Liver (tissue), 9 donors: ENCODE results near the gene DRGX. TPM values are rescaled to one million over a fixed set of nuclear protein-coding genes. Genes with fewer than 3 reads are reported as not detected.

Source experiments
- DNase-seq: peaks from one replicate; pipeline ENCODE4 v3.0.0-alpha.2; 2017; ENCODE audit warnings: low spot score
- H3K27ac ChIP-seq, 2 donors: one replicate each; pipeline ENCODE4 v1.7.0; 2013; ENCODE audit warnings: inconsistent platforms in 2 of 2, low read length in 2 of 2, control low read depth in 1 of 2, low read depth in 1 of 2, mild to moderate bottlenecking in 1 of 2
- H3K27me3 ChIP-seq, 4 donors: one replicate each; pipeline versions ENCODE4 v1.6.1 to v1.7.0; 2013; ENCODE audit warnings: low read length in 3 of 4, inconsistent platforms in 1 of 4, mild to moderate bottlenecking in 1 of 4, moderate library complexity in 1 of 4; ENCODE audit not compliant: control insufficient read depth in 4 of 4, insufficient read depth in 4 of 4
- H3K36me3 ChIP-seq, 4 donors: one replicate each; pipeline versions ENCODE4 v1.6.1 to v1.7.0; 2013; ENCODE audit warnings: low read length in 3 of 4, mild to moderate bottlenecking in 3 of 4, low read depth in 1 of 4, moderate library complexity in 1 of 4; ENCODE audit not compliant: control insufficient read depth in 4 of 4, insufficient read depth in 3 of 4
- H3K4me1 ChIP-seq, 4 donors: one replicate each; pipeline versions ENCODE4 v1.6.1 to v1.7.0; 2013; ENCODE audit warnings: low read length in 3 of 4, mild to moderate bottlenecking in 3 of 4, moderate library complexity in 1 of 4; ENCODE audit not compliant: control insufficient read depth in 4 of 4, insufficient read depth in 4 of 4
- H3K4me3 ChIP-seq, 3 donors: one replicate each; pipeline versions ENCODE4 v1.6.1 to v1.7.0; 2013; ENCODE audit warnings: low read length in 3 of 3, control low read depth in 1 of 3, low read depth in 1 of 3, mild to moderate bottlenecking in 1 of 3
- H3K9ac ChIP-seq, 2 donors: one replicate each; pipeline ENCODE4 v1.7.0; 2013; ENCODE audit warnings: low read length in 2 of 2, mild to moderate bottlenecking in 2 of 2, moderate library complexity in 2 of 2, control low read depth in 1 of 2, low read depth in 1 of 2
- H3K9me3 ChIP-seq, 4 donors: one replicate each; pipeline versions ENCODE4 v1.6.1 to v1.7.0; 2013; ENCODE audit warnings: low read length in 3 of 4; ENCODE audit not compliant: control insufficient read depth in 4 of 4
- ATF3 ChIP-seq: IDR thresholded peaks from 2 replicates; pipeline ENCODE4 v1.6.1; 2016; ENCODE audit warnings: antibody characterized with exemption
- EGR1 ChIP-seq, 2 donors: IDR thresholded peaks; 2 replicates each; pipeline ENCODE4 v1.6.1; 2016 to 2018; ENCODE audit warnings: antibody characterized with exemption in 2 of 2, low read depth in 2 of 2
- FOXA1 ChIP-seq: IDR thresholded peaks from 2 replicates; pipeline ENCODE4 v1.6.1; 2016; ENCODE audit warnings: antibody characterized with exemption
- GABPA ChIP-seq, 2 donors: IDR thresholded peaks in 1 of 2; conservative IDR thresholded peaks in 1 of 2; 2 replicates each; pipeline ENCODE4 v1.6.1; 2016; ENCODE audit warnings: antibody characterized with exemption in 2 of 2, mild to moderate bottlenecking in 1 of 2, moderate library complexity in 1 of 2
- HNF4G ChIP-seq: IDR thresholded peaks from 2 replicates; pipeline ENCODE4 v1.6.1; 2016; ENCODE audit warnings: antibody characterized with exemption
- NR2F2 ChIP-seq: IDR thresholded peaks from 2 replicates; pipeline ENCODE4 v1.6.1; 2016; ENCODE audit warnings: antibody characterized with exemption
- RAD21 ChIP-seq, 2 donors: IDR thresholded peaks; 2 replicates each; pipeline ENCODE4 v1.6.1; 2016; ENCODE audit warnings: antibody characterized with exemption in 2 of 2, mild to moderate bottlenecking in 2 of 2
- RXRA ChIP-seq, 2 donors: IDR thresholded peaks; 2 replicates each; pipeline ENCODE4 v1.6.1; 2017 to 2018; ENCODE audit warnings: antibody characterized with exemption in 2 of 2, mild to moderate bottlenecking in 1 of 2
- SP1 ChIP-seq: IDR thresholded peaks from 2 replicates; pipeline ENCODE4 v1.6.1; 2018; ENCODE audit warnings: antibody characterized with exemption, mild to moderate bottlenecking
- TAF1 ChIP-seq: conservative IDR thresholded peaks from 2 replicates; pipeline ENCODE4 v1.6.1; 2016; ENCODE audit warnings: antibody characterized with exemption, mild to moderate bottlenecking
- YY1 ChIP-seq: IDR thresholded peaks from 2 replicates; pipeline ENCODE4 v1.6.1; 2016; ENCODE audit warnings: antibody characterized with exemption, mild to moderate bottlenecking
- WGBS: extraction: QIAGEN DNeasy Blood & Tissue Kit; methylation state at CpG from one replicate; pipeline ENCODE4 v1.1.7; 2013; 5-methylcytosine and 5-hydroxymethylcytosine counted together
- polyA plus RNA-seq, 2 donors: library from polyadenylated mRNA; stranded (reverse) in 1 of 2; unstranded in 1 of 2; fragments of 200-250 nt in 1 of 2; fragments of >200 nt in 1 of 2; fragmentation: Nextera tagmentation in 1 of 2; extraction: Ambion mirVana in 1 of 2; gene quantifications; one replicate each; pipeline versions ENCODE4 v1.2.1 to v1.2.3, GENCODE V29; 2013 to 2015
- total RNA-seq, 2 donors: library from RNA; depleted of rRNA; stranded (reverse); fragments of >200 nt; gene quantifications; one replicate each; pipeline ENCODE4 v1.2.3, GENCODE V29; 2014
- TF ChIP-seq, protein P1 (sequence below): fragments of 150-350 bp; IDR thresholded peaks from 2 replicates; pipeline ENCODE4 v1.5.1; 2017; ENCODE audit warnings: improper control_type of control experiment, low read depth, low read length; ENCODE audit not compliant: missing input control
- TF ChIP-seq, protein P2 (sequence below): IDR thresholded peaks from 2 replicates; pipeline ENCODE4 v1.6.1; 2016; ENCODE audit warnings: antibody characterized with exemption, mild to moderate bottlenecking
- donor health status: healthy.
- donor health status: healthy.
- donor health status: healthy.
- donor health status: healthy.
- donor health status: healthy.

DRGX gene
- total and polyA plus RNA-seq, 4 donors: not detected

GRCh38 chr10:49353026-49353894 lies 42.6 kb downstream of the DRGX start:
- Histone ChIP-seq H3K4me3 (no peak overlapping the region), H3K9ac (no peak overlapping the region), H3K27ac (no peak overlapping the region), H3K4me1 (no peaks in the 10 kb centered on the region), H3K27me3 (no peaks in the 10 kb centered on the region), H3K9me3 (peaks cover 4 to 14% (median 10%) of the 10 kb centered on the region in 4 donors), H3K36me3 (no peaks in the 10 kb centered on the region)
- no peak for DNase-seq
- 75% methylated on average over 6 of the region's 6 CpGs for WGBS
- TF ChIP-seq YY1 (no peak), TAF1 (no peak), SP1 (no peak), EGR1 (IDR thresholded peaks at IDR 0.05; ENCODE audit: low read depth in 2 of 2) (no peak), RAD21 (IDR thresholded peaks at IDR 0.05) (no peak), HNF4G (no peak)
- TF ChIP-seq, protein P1, sequence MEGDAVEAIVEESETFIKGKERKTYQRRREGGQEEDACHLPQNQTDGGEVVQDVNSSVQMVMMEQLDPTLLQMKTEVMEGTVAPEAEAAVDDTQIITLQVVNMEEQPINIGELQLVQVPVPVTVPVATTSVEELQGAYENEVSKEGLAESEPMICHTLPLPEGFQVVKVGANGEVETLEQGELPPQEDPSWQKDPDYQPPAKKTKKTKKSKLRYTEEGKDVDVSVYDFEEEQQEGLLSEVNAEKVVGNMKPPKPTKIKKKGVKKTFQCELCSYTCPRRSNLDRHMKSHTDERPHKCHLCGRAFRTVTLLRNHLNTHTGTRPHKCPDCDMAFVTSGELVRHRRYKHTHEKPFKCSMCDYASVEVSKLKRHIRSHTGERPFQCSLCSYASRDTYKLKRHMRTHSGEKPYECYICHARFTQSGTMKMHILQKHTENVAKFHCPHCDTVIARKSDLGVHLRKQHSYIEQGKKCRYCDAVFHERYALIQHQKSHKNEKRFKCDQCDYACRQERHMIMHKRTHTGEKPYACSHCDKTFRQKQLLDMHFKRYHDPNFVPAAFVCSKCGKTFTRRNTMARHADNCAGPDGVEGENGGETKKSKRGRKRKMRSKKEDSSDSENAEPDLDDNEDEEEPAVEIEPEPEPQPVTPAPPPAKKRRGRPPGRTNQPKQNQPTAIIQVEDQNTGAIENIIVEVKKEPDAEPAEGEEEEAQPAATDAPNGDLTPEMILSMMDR: no peak

DNA sequence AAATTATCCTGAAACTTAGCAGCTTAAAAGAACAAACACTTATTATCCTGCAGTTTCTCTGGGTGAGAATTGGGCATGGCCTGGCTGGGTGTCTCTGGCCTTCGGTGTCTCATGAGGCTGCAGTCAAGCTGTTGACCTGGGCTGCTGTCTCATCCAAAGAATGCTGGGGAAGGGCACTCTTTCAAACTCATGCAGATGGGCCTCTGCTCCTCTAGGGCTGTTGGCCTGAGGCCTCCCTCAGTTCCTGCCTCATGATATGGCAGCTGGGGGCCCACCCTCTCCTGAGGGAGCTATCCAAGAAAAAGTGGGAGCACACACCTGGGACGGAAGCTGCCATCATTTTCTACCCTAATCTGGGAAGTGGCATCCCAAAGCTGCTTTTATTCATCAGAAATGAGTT lies 43.6 kb downstream of the DRGX start:
- Histone ChIP-seq H3K4me3 (no peak overlapping the region), H3K27me3 (no peaks in the 10 kb centered on the region), H3K36me3 (no peaks in the 10 kb centered on the region), H3K27ac (no peak overlapping the region), H3K9ac (no peak overlapping the region), H3K9me3 (peaks cover 2 to 14% (median 10%) of the 10 kb centered on the region in 4 donors), H3K4me1 (no peaks in the 10 kb centered on the region)
- 85% methylated on average over 2 of the region's 2 CpGs for WGBS
- TF ChIP-seq RAD21 (IDR thresholded peaks at IDR 0.05): no peak
- TF ChIP-seq SP1: no peak
- TF ChIP-seq RXRA (IDR thresholded peaks at IDR 0.05): no peak
- TF ChIP-seq, protein P2, sequence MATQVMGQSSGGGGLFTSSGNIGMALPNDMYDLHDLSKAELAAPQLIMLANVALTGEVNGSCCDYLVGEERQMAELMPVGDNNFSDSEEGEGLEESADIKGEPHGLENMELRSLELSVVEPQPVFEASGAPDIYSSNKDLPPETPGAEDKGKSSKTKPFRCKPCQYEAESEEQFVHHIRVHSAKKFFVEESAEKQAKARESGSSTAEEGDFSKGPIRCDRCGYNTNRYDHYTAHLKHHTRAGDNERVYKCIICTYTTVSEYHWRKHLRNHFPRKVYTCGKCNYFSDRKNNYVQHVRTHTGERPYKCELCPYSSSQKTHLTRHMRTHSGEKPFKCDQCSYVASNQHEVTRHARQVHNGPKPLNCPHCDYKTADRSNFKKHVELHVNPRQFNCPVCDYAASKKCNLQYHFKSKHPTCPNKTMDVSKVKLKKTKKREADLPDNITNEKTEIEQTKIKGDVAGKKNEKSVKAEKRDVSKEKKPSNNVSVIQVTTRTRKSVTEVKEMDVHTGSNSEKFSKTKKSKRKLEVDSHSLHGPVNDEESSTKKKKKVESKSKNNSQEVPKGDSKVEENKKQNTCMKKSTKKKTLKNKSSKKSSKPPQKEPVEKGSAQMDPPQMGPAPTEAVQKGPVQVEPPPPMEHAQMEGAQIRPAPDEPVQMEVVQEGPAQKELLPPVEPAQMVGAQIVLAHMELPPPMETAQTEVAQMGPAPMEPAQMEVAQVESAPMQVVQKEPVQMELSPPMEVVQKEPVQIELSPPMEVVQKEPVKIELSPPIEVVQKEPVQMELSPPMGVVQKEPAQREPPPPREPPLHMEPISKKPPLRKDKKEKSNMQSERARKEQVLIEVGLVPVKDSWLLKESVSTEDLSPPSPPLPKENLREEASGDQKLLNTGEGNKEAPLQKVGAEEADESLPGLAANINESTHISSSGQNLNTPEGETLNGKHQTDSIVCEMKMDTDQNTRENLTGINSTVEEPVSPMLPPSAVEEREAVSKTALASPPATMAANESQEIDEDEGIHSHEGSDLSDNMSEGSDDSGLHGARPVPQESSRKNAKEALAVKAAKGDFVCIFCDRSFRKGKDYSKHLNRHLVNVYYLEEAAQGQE: no peak
- TF ChIP-seq EGR1 (IDR thresholded peaks at IDR 0.05; ENCODE audit: low read depth in 2 of 2): no peak
- TF ChIP-seq YY1: no peak
- TF ChIP-seq NR2F2: no peak
- DNase-seq: no peak

- Histone ChIP-seq H3K9ac (no peak overlapping the region), H3K4me1 (no peaks in the 10 kb centered on the region), H3K27ac (no peak overlapping the region), H3K27me3 (no peaks in the 10 kb centered on the region), H3K9me3 (peaks cover 2 to 14% (median 10%) of the 10 kb centered on the region in 4 donors), H3K36me3 (no peaks in the 10 kb centered on the region), H3K4me3 (no peak overlapping the region)
- DNase-seq: no peak
- 87% methylated on average over 4 of the region's 4 CpGs for WGBS
- TF ChIP-seq GABPA (IDR thresholded peaks at IDR 0.05 in 1 of 2, conservative IDR thresholded peaks at IDR 0.05 in 1 of 2) (no peak), TAF1 (no peak), RXRA (IDR thresholded peaks at IDR 0.05) (no peak), EGR1 (IDR thresholded peaks at IDR 0.05; ENCODE audit: low read depth in 2 of 2) (no peak), FOXA1 (no peak), ATF3 (no peak), HNF4G (no peak)
These were observed 44.2 kb downstream of the DRGX start for GRCh38 chr10:49351669-49352068.
